ENCODE data around the gene CRYBB1.

The CRYBB1 gene

GRCh38 chr22:26602127-26602526, 15.7 kb downstream of the CRYBB1 start:
- no peak for DNase-seq

GRCh38 chr22:26601726-26602125, 16.1 kb downstream of the CRYBB1 start:
- DNase-seq = no peak

- no peak for DNase-seq
These were observed 18.3 kb downstream of the CRYBB1 start for GRCh38 chr22:26599505-26599904.

GRCh38 chr22:26597480-26597879, 20.3 kb downstream of the CRYBB1 start:
- no peak for DNase-seq

GRCh38 chr22:26597026-26597425, 20.8 kb downstream of the CRYBB1 start:
- DNase-seq = no peak

- no peak for DNase-seq
These were observed 24.1 kb downstream of the CRYBB1 start for GRCh38 chr22:26593763-26594162.

GRCh38 chr22:26592421-26592891, 25.4 kb downstream of the CRYBB1 start:
- no peak for DNase-seq

- no peak for DNase-seq
These were observed 27.7 kb downstream of the CRYBB1 start, which contains the start of gene TPST2 for GRCh38 chr22:26589845-26590736. Gene TPST2 (minus strand): TSS chr22:26590132. CDS start chr22:26541630, 48,502 bp downstream.

- DNase-seq = no peak
These were observed 28.4 kb downstream of the CRYBB1 start for GRCh38 chr22:26589367-26589844.

- no peak for DNase-seq
These were observed 29.0 kb downstream of the CRYBB1 start for GRCh38 chr22:26588729-26589366.

GRCh38 chr22:26587991-26588613, 29.7 kb downstream of the CRYBB1 start:
- DNase-seq = no peak

- no peak for DNase-seq
These were observed 31.1 kb downstream of the CRYBB1 start for GRCh38 chr22:26586556-26587325.

- peak; percentile 29 for DNase-seq
These were observed 32.6 kb downstream of the CRYBB1 start for GRCh38 chr22:26585104-26585790.

GRCh38 chr22:26584010-26584409, 33.8 kb downstream of the CRYBB1 start:
- no peak for DNase-seq

- DNase-seq = no peak
These were observed 36.1 kb downstream of the CRYBB1 start for GRCh38 chr22:26581633-26582168.

GRCh38 chr22:26581026-26581425, 36.8 kb downstream of the CRYBB1 start:
- no peak for DNase-seq

GRCh38 chr22:26580240-26580962, 37.4 kb downstream of the CRYBB1 start:
- no peak for DNase-seq

- no peak for DNase-seq
These were observed 38.4 kb downstream of the CRYBB1 start for GRCh38 chr22:26579331-26579886.

- no peak for DNase-seq
These were observed 40.7 kb downstream of the CRYBB1 start for GRCh38 chr22:26577081-26577480.

GRCh38 chr22:26576026-26576680, 41.7 kb downstream of the CRYBB1 start:
- DNase-seq = no peak
